IPS-18c (cell line): ENCODE data around the gene POLD1.
A peak's percentile ranks its signal among the peaks of the same experiment; 100 is the strongest.
"Not testable (repeated sequence)": the region's sequence is repeated elsewhere in the genome, so short reads cannot be mapped to it uniquely, and the experiment has no call there.

Source experiments
- H3K4me3 ChIP-seq: 2 replicates; pipeline ENCODE4 v1.7.0; 2013; ENCODE audit warnings: low read depth, mild to moderate bottlenecking, low read length, moderate library complexity; ENCODE audit not compliant: insufficient read depth
- H3K9me3 ChIP-seq: one replicate; pipeline ENCODE4 v1.6.1; 2013; ENCODE audit warnings: mild to moderate bottlenecking, low read length, moderate library complexity; ENCODE audit not compliant: control insufficient read depth, insufficient read depth

POLD1 gene

GRCh38 chr19:50383852-50384684, at the start of gene POLD1:
Gene POLD1 (plus strand): TSS chr19:50384347. CDS start chr19:50398852, 14,505 bp downstream.
- no peaks in the 10 kb centered on the region for H3K9me3 ChIP-seq
- peak within 1 kb of the TSS; percentile 51 for H3K4me3 ChIP-seq

- Histone ChIP-seq H3K9me3 (no peaks in the 10 kb centered on the region), H3K4me3 (no peak overlapping the region)
Observed at GRCh38 chr19:50334741-50335421, 49.3 kb upstream of the POLD1 start.

- H3K9me3 ChIP-seq, H3K4me3 ChIP-seq: not testable (repeated sequence)
Observed at GRCh38 chr19:50337031-50337430, 47.1 kb upstream of the POLD1 start.

GRCh38 chr19:50340331-50340730, 43.8 kb upstream of the POLD1 start:
- peaks cover 4% of the 10 kb centered on the region for H3K9me3 ChIP-seq

GRCh38 chr19:50341091-50341564, 43.0 kb upstream of the POLD1 start:
- Histone ChIP-seq H3K4me3 (no peak overlapping the region), H3K9me3 (peaks cover 4% of the 10 kb centered on the region)

More at GRCh38 chr19:50340331-50340730, 43.8 kb upstream of the POLD1 start:
- no peak overlapping the region for H3K4me3 ChIP-seq

GRCh38 chr19:50344661-50345318, 39.4 kb upstream of the POLD1 start:
- Histone ChIP-seq H3K9me3 (peaks cover 4% of the 10 kb centered on the region), H3K4me3 (no peak overlapping the region)

- not testable (repeated sequence) for H3K4me3 ChIP-seq, H3K9me3 ChIP-seq
Observed at GRCh38 chr19:50347089-50347581, 37.0 kb upstream of the POLD1 start.

- H3K9me3 ChIP-seq, result no peaks in the 10 kb centered on the region
- H3K4me3 ChIP-seq, result no peak overlapping the region
Observed at GRCh38 chr19:50349277-50350057, 34.7 kb upstream of the POLD1 start.

- Histone ChIP-seq H3K4me3 (no peak overlapping the region), H3K9me3 (no peaks in the 10 kb centered on the region)
Observed at GRCh38 chr19:50352242-50352641, 31.9 kb upstream of the POLD1 start.

GRCh38 chr19:50353487-50353880, 30.7 kb upstream of the POLD1 start:
- H3K4me3 ChIP-seq, H3K9me3 ChIP-seq: not testable (repeated sequence)

- no peak overlapping the region for H3K4me3 ChIP-seq
Observed at GRCh38 chr19:50356691-50357177, 27.4 kb upstream of the POLD1 start.

GRCh38 chr19:50357178-50358100, 26.7 kb upstream of the POLD1 start:
- no peak overlapping the region for H3K4me3 ChIP-seq
- H3K9me3 ChIP-seq, result no peaks in the 10 kb centered on the region

More at GRCh38 chr19:50356691-50357177, 27.4 kb upstream of the POLD1 start:
- H3K9me3 ChIP-seq, result no peaks in the 10 kb centered on the region

- no peak overlapping the region for H3K4me3 ChIP-seq
- no peaks in the 10 kb centered on the region for H3K9me3 ChIP-seq
Observed at GRCh38 chr19:50358483-50359327, 25.4 kb upstream of the POLD1 start.

- H3K4me3 ChIP-seq, result no peak overlapping the region
- no peaks in the 10 kb centered on the region for H3K9me3 ChIP-seq
Observed at GRCh38 chr19:50359328-50359818, 24.8 kb upstream of the POLD1 start.
